Measurements from ENCODE around the gene PAMR1.

PAMR1 gene

DNA sequence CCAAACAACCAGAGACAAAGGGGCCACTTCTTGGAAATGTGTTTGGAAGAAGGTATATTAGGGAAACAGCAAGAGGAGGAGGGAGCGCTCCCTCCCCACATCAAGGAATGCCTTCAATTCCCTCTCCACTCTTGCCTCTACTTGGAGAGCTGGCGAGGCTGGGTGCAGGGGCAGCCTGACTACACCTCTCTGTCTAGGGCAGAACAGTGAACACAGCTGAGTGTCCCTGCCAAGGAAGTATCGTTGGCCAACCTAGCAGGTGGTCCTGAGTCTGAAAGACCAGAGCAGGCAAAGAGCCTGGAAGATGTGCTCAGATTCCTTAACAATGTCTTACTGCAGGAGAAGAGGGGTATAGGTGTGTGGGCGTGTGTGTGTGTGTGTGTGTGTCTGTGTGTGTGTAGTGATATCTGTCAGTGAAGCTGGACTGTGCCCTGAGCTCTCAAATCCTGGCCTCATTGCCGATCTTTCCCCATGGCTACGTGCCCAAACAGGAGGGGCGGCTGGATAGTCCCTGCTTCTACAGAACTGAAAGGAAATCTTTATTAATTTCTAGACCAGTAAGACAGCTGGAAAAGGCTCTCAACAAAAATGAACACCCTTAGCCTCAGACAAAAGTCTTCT is 46.8 kb downstream of the PAMR1 start:
- no peak for TF ChIP-seq YY1 (IDR thresholded peaks at IDR 0.05; ENCODE audit: low read depth)
- TF ChIP-seq, protein P1, sequence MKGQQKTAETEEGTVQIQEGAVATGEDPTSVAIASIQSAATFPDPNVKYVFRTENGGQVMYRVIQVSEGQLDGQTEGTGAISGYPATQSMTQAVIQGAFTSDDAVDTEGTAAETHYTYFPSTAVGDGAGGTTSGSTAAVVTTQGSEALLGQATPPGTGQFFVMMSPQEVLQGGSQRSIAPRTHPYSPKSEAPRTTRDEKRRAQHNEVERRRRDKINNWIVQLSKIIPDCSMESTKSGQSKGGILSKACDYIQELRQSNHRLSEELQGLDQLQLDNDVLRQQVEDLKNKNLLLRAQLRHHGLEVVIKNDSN (IDR thresholded peaks at IDR 0.05): no peak
- no peak for TF ChIP-seq TEAD4 (IDR thresholded peaks at IDR 0.05)
- TF ChIP-seq, protein P2, sequence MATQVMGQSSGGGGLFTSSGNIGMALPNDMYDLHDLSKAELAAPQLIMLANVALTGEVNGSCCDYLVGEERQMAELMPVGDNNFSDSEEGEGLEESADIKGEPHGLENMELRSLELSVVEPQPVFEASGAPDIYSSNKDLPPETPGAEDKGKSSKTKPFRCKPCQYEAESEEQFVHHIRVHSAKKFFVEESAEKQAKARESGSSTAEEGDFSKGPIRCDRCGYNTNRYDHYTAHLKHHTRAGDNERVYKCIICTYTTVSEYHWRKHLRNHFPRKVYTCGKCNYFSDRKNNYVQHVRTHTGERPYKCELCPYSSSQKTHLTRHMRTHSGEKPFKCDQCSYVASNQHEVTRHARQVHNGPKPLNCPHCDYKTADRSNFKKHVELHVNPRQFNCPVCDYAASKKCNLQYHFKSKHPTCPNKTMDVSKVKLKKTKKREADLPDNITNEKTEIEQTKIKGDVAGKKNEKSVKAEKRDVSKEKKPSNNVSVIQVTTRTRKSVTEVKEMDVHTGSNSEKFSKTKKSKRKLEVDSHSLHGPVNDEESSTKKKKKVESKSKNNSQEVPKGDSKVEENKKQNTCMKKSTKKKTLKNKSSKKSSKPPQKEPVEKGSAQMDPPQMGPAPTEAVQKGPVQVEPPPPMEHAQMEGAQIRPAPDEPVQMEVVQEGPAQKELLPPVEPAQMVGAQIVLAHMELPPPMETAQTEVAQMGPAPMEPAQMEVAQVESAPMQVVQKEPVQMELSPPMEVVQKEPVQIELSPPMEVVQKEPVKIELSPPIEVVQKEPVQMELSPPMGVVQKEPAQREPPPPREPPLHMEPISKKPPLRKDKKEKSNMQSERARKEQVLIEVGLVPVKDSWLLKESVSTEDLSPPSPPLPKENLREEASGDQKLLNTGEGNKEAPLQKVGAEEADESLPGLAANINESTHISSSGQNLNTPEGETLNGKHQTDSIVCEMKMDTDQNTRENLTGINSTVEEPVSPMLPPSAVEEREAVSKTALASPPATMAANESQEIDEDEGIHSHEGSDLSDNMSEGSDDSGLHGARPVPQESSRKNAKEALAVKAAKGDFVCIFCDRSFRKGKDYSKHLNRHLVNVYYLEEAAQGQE (IDR thresholded peaks at IDR 0.05; ENCODE audit: low read depth): no peak
- no peak for TF ChIP-seq ZBTB7A (IDR thresholded peaks at IDR 0.05; ENCODE audit: low read depth)
- TF ChIP-seq, protein P3, sequence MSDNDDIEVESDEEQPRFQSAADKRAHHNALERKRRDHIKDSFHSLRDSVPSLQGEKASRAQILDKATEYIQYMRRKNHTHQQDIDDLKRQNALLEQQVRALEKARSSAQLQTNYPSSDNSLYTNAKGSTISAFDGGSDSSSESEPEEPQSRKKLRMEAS (IDR thresholded peaks at IDR 0.05): no peak
- TF ChIP-seq EGR1 (IDR thresholded peaks at IDR 0.05): no peak
- TF ChIP-seq TAF1 (IDR thresholded peaks at IDR 0.05; ENCODE audit: low read depth): no peak

DNA sequence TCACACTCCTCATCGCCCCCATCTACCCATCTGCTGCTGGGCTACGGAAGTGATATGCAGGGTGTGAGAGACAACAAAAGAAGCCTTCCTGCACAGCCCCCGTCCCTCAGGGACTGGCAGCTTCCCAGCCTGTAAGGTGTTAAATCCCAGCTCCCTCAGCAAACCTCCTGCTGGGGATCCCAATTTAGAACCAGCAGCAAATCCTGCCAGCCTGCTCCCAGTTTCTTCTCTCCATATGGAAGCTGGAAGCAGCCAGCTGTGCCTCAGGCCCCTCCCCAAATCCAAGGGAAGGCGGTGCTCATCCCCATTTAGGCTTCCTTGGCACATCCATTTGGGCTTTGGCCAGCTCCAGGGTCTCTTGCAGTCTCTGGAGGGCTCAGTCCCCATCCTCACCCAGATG is 47.5 kb downstream of the PAMR1 start:
- TF ChIP-seq TEAD4 (IDR thresholded peaks at IDR 0.05) (no peak), CEBPB (IDR thresholded peaks at IDR 0.05) (no peak), EP300 (IDR thresholded peaks at IDR 0.05; ENCODE audit: borderline replicate concordance) (no peak), RAD21 (IDR thresholded peaks at IDR 0.05; ENCODE audit: low read depth) (no peak), TCF12 (IDR thresholded peaks at IDR 0.05; ENCODE audit: low read depth) (no peak), YY1 (IDR thresholded peaks at IDR 0.05; ENCODE audit: low read depth) (no peak), EGR1 (IDR thresholded peaks at IDR 0.05) (no peak), FOXM1 (IDR thresholded peaks at IDR 0.05; ENCODE audit: borderline replicate concordance, low read depth) (no peak), CREB1 (IDR thresholded peaks at IDR 0.05; ENCODE audit: low read depth) (no peak), NFIC (IDR thresholded peaks at IDR 0.05) (no peak), TAF1 (IDR thresholded peaks at IDR 0.05; ENCODE audit: low read depth) (no peak), ZBTB7A (IDR thresholded peaks at IDR 0.05; ENCODE audit: low read depth) (no peak)
- TF ChIP-seq, protein P3 (IDR thresholded peaks at IDR 0.05): no peak
- TF ChIP-seq, protein P1 (IDR thresholded peaks at IDR 0.05): no peak
- TF ChIP-seq, protein P2 (IDR thresholded peaks at IDR 0.05; ENCODE audit: low read depth): no peak

DNA sequence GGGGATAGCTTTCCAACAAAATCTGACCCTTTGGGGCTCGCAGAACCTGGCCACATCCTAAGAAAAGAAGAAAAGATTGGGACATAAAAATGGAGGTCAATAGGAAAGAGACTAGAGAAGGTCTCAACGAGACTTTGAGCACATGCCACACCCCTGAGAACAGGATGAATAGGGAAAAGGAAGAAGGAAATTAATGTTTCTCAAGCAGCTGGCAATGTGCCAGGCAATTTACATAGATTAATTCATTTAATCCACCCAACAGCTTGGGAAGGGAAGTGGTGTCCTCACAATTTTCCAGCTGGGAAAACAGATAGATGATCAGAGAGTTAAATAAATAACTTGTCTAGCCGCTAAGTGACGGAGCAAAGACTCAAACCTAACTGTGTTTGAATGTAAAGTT is 50.7 kb downstream of the PAMR1 start:
- TF ChIP-seq EP300 (IDR thresholded peaks at IDR 0.05; ENCODE audit: borderline replicate concordance) (no peak), YY1 (IDR thresholded peaks at IDR 0.05; ENCODE audit: low read depth) (no peak), RAD21 (IDR thresholded peaks at IDR 0.05; ENCODE audit: low read depth) (no peak), NFIC (IDR thresholded peaks at IDR 0.05) (peak; percentile 26; the same call in 1 of the 2 replicates)
- TF ChIP-seq, protein P1 (IDR thresholded peaks at IDR 0.05): no peak

DNA sequence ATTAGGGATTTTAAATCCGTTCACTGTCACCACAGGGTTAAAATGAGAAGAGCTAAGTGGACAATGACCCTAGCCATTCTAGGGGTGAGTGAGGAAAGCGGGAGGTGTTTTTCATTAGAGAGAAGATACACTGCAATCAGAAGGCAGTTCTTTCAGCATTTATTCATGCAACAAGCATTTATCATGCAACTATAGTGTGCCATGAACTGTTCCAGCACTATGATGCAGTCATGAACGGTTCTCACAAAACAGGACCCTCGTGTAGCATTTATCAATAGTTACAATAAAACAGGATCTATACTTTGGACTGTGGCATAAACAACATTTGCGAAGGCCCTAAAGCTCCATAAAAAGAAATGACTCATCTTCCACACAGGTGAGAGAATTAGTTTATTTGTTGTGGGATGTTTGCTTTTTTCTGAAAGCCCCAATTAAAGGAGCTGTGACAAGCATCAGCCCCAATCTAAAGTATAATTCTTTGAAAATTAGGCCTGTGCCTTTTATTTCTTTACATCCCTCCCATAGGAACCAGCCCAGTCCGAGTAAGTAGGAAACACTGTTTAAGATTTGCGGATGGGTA is 51.5 kb downstream of the PAMR1 start:
- TF ChIP-seq CEBPB (IDR thresholded peaks at IDR 0.05) (no peak), YY1 (IDR thresholded peaks at IDR 0.05; ENCODE audit: low read depth) (no peak), RAD21 (IDR thresholded peaks at IDR 0.05; ENCODE audit: low read depth) (no peak), TAF1 (IDR thresholded peaks at IDR 0.05; ENCODE audit: low read depth) (no peak), FOXM1 (IDR thresholded peaks at IDR 0.05; ENCODE audit: borderline replicate concordance, low read depth) (no peak), CREB1 (IDR thresholded peaks at IDR 0.05; ENCODE audit: low read depth) (no peak), TEAD4 (IDR thresholded peaks at IDR 0.05) (no peak), EGR1 (IDR thresholded peaks at IDR 0.05) (no peak), EP300 (IDR thresholded peaks at IDR 0.05; ENCODE audit: borderline replicate concordance) (no peak), TCF12 (IDR thresholded peaks at IDR 0.05; ENCODE audit: low read depth) (no peak), NFIC (IDR thresholded peaks at IDR 0.05) (no peak), ZBTB7A (IDR thresholded peaks at IDR 0.05; ENCODE audit: low read depth) (no peak)
- TF ChIP-seq, protein P3 (IDR thresholded peaks at IDR 0.05): no peak
- TF ChIP-seq, protein P1 (IDR thresholded peaks at IDR 0.05): no peak
- TF ChIP-seq, protein P2 (IDR thresholded peaks at IDR 0.05; ENCODE audit: low read depth): no peak
